ENCODE results near the gene PRRC2B. TPM values are rescaled to one million over a fixed set of nuclear protein-coding genes. Genes with fewer than 3 reads are reported as not detected.
A peak's percentile ranks its signal among the peaks of the same experiment; 100 is the strongest.

The PRRC2B gene
- total RNA-seq, 1 experiment from 2014 or later: 200 TPM

- H3K27me3 ChIP-seq (ENCODE audit: control insufficient read depth, insufficient read depth, low read length): no peaks in the 10 kb centered on the region
- intact Hi-C loops (cut with micrococcal nuclease; ENCODE audit: unreplicated experiment): no loop called here
- TF ChIP-seq CTCF (IDR thresholded peaks at IDR 0.05) (no peak), REST (IDR thresholded peaks at IDR 0.05; ENCODE audit: insufficient read depth in 1 of 2, low read depth in 2 of 2, low read length in 1 of 2) (no peak), SIN3A (IDR thresholded peaks at IDR 0.05; ENCODE audit: borderline replicate concordance, insufficient read depth, low read depth, low read length) (no peak), TCF7L2 (IDR thresholded peaks at IDR 0.05; ENCODE audit: low read depth, low read length) (no peak), POLR2AphosphoS5 (IDR thresholded peaks at IDR 0.05; ENCODE audit: low read depth, low read length) (no peak)
- CTCF ChIA-PET: no interaction called here
- BruUV-seq (replicated peaks): no TSS peak
- H3K27ac ChIP-seq (ENCODE audit: low read length): no peak overlapping the region
- ATAC-seq: peak; percentile 19; the same call in 1 of the 2 replicates
- in situ Hi-C loops (cut with HindIII; ENCODE audit: low pct_unique_long_range_greater_than_20kb, low sequenced_read_pairs): no loop called here
- no peaks in the 10 kb centered on the region for H3K4me1 ChIP-seq (ENCODE audit: control insufficient read depth, insufficient read depth, low read length)
- POLR2A ChIA-PET: no interaction called here
- no peak for DNase-seq (ENCODE audit: low read depth, low spot score)
- H3K4me3 ChIP-seq (ENCODE audit: low read depth in 2 of 2, low read length in 2 of 2): no peak overlapping the region
- peaks cover 27% of the 10 kb centered on the region for H3K36me3 ChIP-seq (ENCODE audit: control insufficient read depth, insufficient read depth, low read length)
- H3K9me3 ChIP-seq (ENCODE audit: control insufficient read depth, insufficient read depth, low read depth, low read length): no peaks in the 10 kb centered on the region
Measured at GRCh38 chr9:131477367-131477766, 83.5 kb downstream of the PRRC2B start.

- peak; percentile 22; the same call in 1 of the 2 replicates for ATAC-seq
- TF ChIP-seq TCF7L2 (IDR thresholded peaks at IDR 0.05; ENCODE audit: low read depth, low read length) (no peak), POLR2AphosphoS5 (IDR thresholded peaks at IDR 0.05; ENCODE audit: low read depth, low read length) (no peak), REST (IDR thresholded peaks at IDR 0.05; ENCODE audit: insufficient read depth in 1 of 2, low read depth in 2 of 2, low read length in 1 of 2) (no peak), CTCF (IDR thresholded peaks at IDR 0.05) (no peak), SIN3A (IDR thresholded peaks at IDR 0.05; ENCODE audit: borderline replicate concordance, insufficient read depth, low read depth, low read length) (no peak)
- no peaks in the 10 kb centered on the region for H3K9me3 ChIP-seq (ENCODE audit: control insufficient read depth, insufficient read depth, low read depth, low read length)
- no peak overlapping the region for H3K4me3 ChIP-seq (ENCODE audit: low read depth in 2 of 2, low read length in 2 of 2)
- BruUV-seq (replicated peaks): no TSS peak
- POLR2A ChIA-PET: no interaction called here
- intact Hi-C loops (cut with micrococcal nuclease; ENCODE audit: unreplicated experiment) (no loop called here), in situ Hi-C loops (cut with HindIII; ENCODE audit: low pct_unique_long_range_greater_than_20kb, low sequenced_read_pairs) (no loop called here)
- no peak for DNase-seq (ENCODE audit: low read depth, low spot score)
- H3K4me1 ChIP-seq (ENCODE audit: control insufficient read depth, insufficient read depth, low read length): no peaks in the 10 kb centered on the region
- H3K36me3 ChIP-seq (ENCODE audit: control insufficient read depth, insufficient read depth, low read length): peaks cover 29% of the 10 kb centered on the region
- CTCF ChIA-PET: no interaction called here
- no peak overlapping the region for H3K27ac ChIP-seq (ENCODE audit: low read length)
- H3K27me3 ChIP-seq (ENCODE audit: control insufficient read depth, insufficient read depth, low read length): no peaks in the 10 kb centered on the region
Measured at GRCh38 chr9:131477816-131478419, 84.0 kb downstream of the PRRC2B start.

Data from Panc1 (cell line).